A549 (cell line): Measurements from ENCODE around the gene KRT40. TPM values are rescaled to one million over a fixed set of nuclear protein-coding genes. Genes with fewer than 3 reads are reported as not detected.

Source experiments
- ATAC-seq, 2 experiments: fragments of 200-7000 bp in 1 of 2; fragments of >200 bp in 1 of 2; cut with Nextera tagmentation in 1 of 2; cut with Tn5 transposase in 1 of 2; 3 replicates each; pipeline versions ENCODE4 v1.8.0 to v1.9.1; 2018 to 2020; ENCODE audit warnings: mild to moderate bottlenecking in 1 of 2, moderate library complexity in 1 of 2
- CTCF ChIA-PET: fragments of 300-600 bp; sonication (Branson Sonifier 250); formaldehyde crosslinking; extraction: SDS; loops from one replicate; lab custom pipeline; 2021; ENCODE audit warnings: antibody characterized with exemption, inconsistent platforms; lab: Yijun Ruan, JAX
- POLR2A ChIA-PET: fragments of 350-600 bp; formaldehyde crosslinking; extraction: SDS; loops from one replicate; lab custom pipeline; 2021; ENCODE audit warnings: antibody characterized with exemption, inconsistent platforms; lab: Yijun Ruan, JAX
- DNase-seq, 2 experiments: peaks; one replicate each; pipeline versions ENCODE4 v3.0.0 to v3.0.0-alpha.2; 2011 to 2016; ENCODE audit warnings: low read depth in 1 of 2, low spot score in 1 of 2
- FAIRE-seq: peaks from 2 replicates; lab custom pipeline; 2011; peaks lifted over from hg19 to GRCh38; lab: Jason Lieb, UNC
- H3K27ac ChIP-seq, 2 experiments: fragments of >200 bp; sonication (Bioruptor Twin); formaldehyde crosslinking; 3 replicates each; pipeline ENCODE4 v1.5.1; 2016 to 2017
- H3K4me1 ChIP-seq: fragments of >200 bp; sonication (Bioruptor Twin); formaldehyde crosslinking; 3 replicates; pipeline ENCODE4 v1.6.1; 2016
- H3K4me2 ChIP-seq: fragments of >200 bp; sonication (Bioruptor Twin); formaldehyde crosslinking; 3 replicates; pipeline ENCODE4 v1.6.1; 2016
- H3K4me3 ChIP-seq: fragments of >200 bp; sonication (Bioruptor Twin); formaldehyde crosslinking; 3 replicates; pipeline ENCODE4 v1.5.1; 2016
- H3K9me3 ChIP-seq: fragments of >200 bp; sonication (Bioruptor Twin); formaldehyde crosslinking; 3 replicates; pipeline ENCODE4 v1.6.1; 2016
- ATOH8 ChIP-seq: fragments of 250-450 bp; sonication (Bioruptor Pico); IDR thresholded peaks from 2 replicates; pipeline ENCODE4 v1.5.0; 2020; ENCODE audit warnings: low read depth, mild to moderate bottlenecking, moderate library complexity
- BHLHE40 ChIP-seq: IDR thresholded peaks from 2 replicates; pipeline ENCODE4 v1.6.1; 2012; ENCODE audit warnings: low read depth, low read length, inconsistent platforms
- CBX2 ChIP-seq: fragments of 200-600 bp; sonication (generic); IDR thresholded peaks from 2 replicates; pipeline ENCODE4 v1.6.1; 2016; ENCODE audit warnings: low read depth, mild to moderate bottlenecking, borderline replicate concordance
- CEBPB ChIP-seq, 2 experiments: fragments of >200 bp in 1 of 2; sonication (Bioruptor Twin) in 1 of 2; formaldehyde crosslinking in 1 of 2; IDR thresholded peaks; 2 replicates each; pipeline ENCODE4 v1.6.1; 2012 to 2016
- CHD4 ChIP-seq: fragments of 200-600 bp; sonication (generic); IDR thresholded peaks from 2 replicates; pipeline ENCODE4 v1.6.1; 2016; ENCODE audit warnings: antibody characterized with exemption, mild to moderate bottlenecking, borderline replicate concordance
- E2F6 ChIP-seq: IDR thresholded peaks from 2 replicates; pipeline ENCODE4 v1.6.1; 2012; ENCODE audit warnings: low read depth, borderline replicate concordance
- EHF ChIP-seq: fragments of 250-450 bp; sonication (Bioruptor Pico); IDR thresholded peaks from 2 replicates; pipeline ENCODE4 v1.5.0; 2020; ENCODE audit warnings: mild to moderate bottlenecking
- EHMT2 ChIP-seq: fragments of 200-600 bp; sonication (generic); IDR thresholded peaks from 2 replicates; pipeline ENCODE4 v1.6.1; 2016; ENCODE audit warnings: antibody characterized with exemption, low read depth, mild to moderate bottlenecking, moderate library complexity
- EP300 ChIP-seq, 2 experiments: fragments of >200 bp; sonication (Bioruptor Twin); formaldehyde crosslinking; IDR thresholded peaks; 2 replicates in 1 of 2; 3 replicates in 1 of 2; pipeline ENCODE4 v1.6.1; 2016 to 2017
- FOSB ChIP-seq: fragments of 250-450 bp; sonication (Bioruptor Pico); IDR thresholded peaks from 2 replicates; pipeline ENCODE4 v1.5.0; 2020; ENCODE audit warnings: mild to moderate bottlenecking, moderate library complexity
- HMGXB4 ChIP-seq: fragments of 250-450 bp; sonication (Bioruptor Pico); IDR thresholded peaks from 2 replicates; pipeline ENCODE4 v1.5.0; 2021; ENCODE audit warnings: mild to moderate bottlenecking, moderate library complexity, borderline replicate concordance
- JUNB ChIP-seq: fragments of >200 bp; sonication (Bioruptor Twin); formaldehyde crosslinking; IDR thresholded peaks from 2 replicates; pipeline ENCODE4 v1.6.1; 2016
- KDM1A ChIP-seq: fragments of 200-600 bp; sonication (generic); IDR thresholded peaks from 2 replicates; pipeline ENCODE4 v1.6.1; 2016; ENCODE audit warnings: low read depth, mild to moderate bottlenecking
- KDM5A ChIP-seq: fragments of 200-600 bp; sonication (generic); IDR thresholded peaks from 2 replicates; pipeline ENCODE4 v1.6.1; 2016; ENCODE audit warnings: antibody characterized with exemption, mild to moderate bottlenecking
- MAZ ChIP-seq: fragments of 150-350 bp; IDR thresholded peaks from 2 replicates; pipeline ENCODE4 v1.6.1; 2014; ENCODE audit warnings: antibody characterized with exemption, low read depth, low read length, borderline replicate concordance
- NR3C1 ChIP-seq: fragments of >200 bp; sonication (Bioruptor Twin); formaldehyde crosslinking; IDR thresholded peaks from 3 replicates; pipeline ENCODE4 v1.6.1; 2017
- POLR2A ChIP-seq: IDR thresholded peaks from 2 replicates; pipeline ENCODE4 v1.6.1; 2012; ENCODE audit warnings: mild to moderate bottlenecking, low read length
- RARB ChIP-seq: fragments of 250-450 bp; sonication (Bioruptor Pico); IDR thresholded peaks from 2 replicates; pipeline ENCODE4 v1.8.0; 2021; ENCODE audit warnings: mild to moderate bottlenecking, moderate library complexity
- RFX5 ChIP-seq: fragments of 450-650 bp; IDR thresholded peaks from 2 replicates; pipeline ENCODE4 v1.7.1; 2014; ENCODE audit warnings: antibody characterized with exemption, mild to moderate bottlenecking, moderate library complexity
- SMC3 ChIP-seq: fragments of >200 bp; sonication (Bioruptor Twin); formaldehyde crosslinking; IDR thresholded peaks from 3 replicates; pipeline ENCODE4 v1.6.1; 2018; ENCODE audit warnings: inconsistent platforms
- TFCP2L1 ChIP-seq: fragments of 250-450 bp; sonication (Bioruptor Pico); IDR thresholded peaks from 2 replicates; pipeline ENCODE4 v1.5.0; 2021; ENCODE audit warnings: mild to moderate bottlenecking
- TP53 ChIP-seq: fragments of 250-450 bp; sonication (Bioruptor Pico); IDR thresholded peaks from 2 replicates; pipeline ENCODE4 v1.5.0; 2021; ENCODE audit warnings: mild to moderate bottlenecking, moderate library complexity
- ZC3H11A ChIP-seq: fragments of 450-650 bp; IDR thresholded peaks from 2 replicates; pipeline ENCODE4 v1.6.1; 2014; ENCODE audit warnings: antibody characterized with exemption, mild to moderate bottlenecking
- ZFP36 ChIP-seq: fragments of 450-650 bp; IDR thresholded peaks from 2 replicates; pipeline ENCODE4 v1.6.1; 2014; ENCODE audit warnings: borderline replicate concordance; ENCODE audit not compliant: partially characterized antibody
- ZSCAN20 ChIP-seq: fragments of 250-450 bp; sonication (Bioruptor Pico); IDR thresholded peaks from 2 replicates; pipeline ENCODE4 v1.8.0; 2022; ENCODE audit warnings: mild to moderate bottlenecking, moderate library complexity
- WGBS: methylation state at CpG from one replicate; pipeline ENCODE4 v1.1.6; 2017; ENCODE audit errors: missing lambda C conversion rate; 5-methylcytosine and 5-hydroxymethylcytosine counted together
- polyA plus RNA-seq, 4 experiments: library from polyadenylated mRNA; depleted of rRNA in 3 of 4; stranded (reverse); fragments of >200 nt; fragmentation: RNase III in 1 of 4; extraction: RNeasy Plus Mini Kit Qiagen cat#74134 plus additional on column Dnase treatment in 1 of 4; gene quantifications; 2 replicates in 3 of 4; 3 replicates in 1 of 4; pipeline ENCODE4 v1.2.3, GENCODE V29; 2011 to 2017

KRT40 gene
- polyA plus RNA-seq, 2 of the 4 experiments (the other 2 are of a cell fraction), result not detected

- CTCF ChIA-PET, result interaction anchor here (0.7 to 2.1 kb wide), 6 partner anchors 8 to 682 kb away, joined by 3 to 6 read pairs (median 4); no protein-coding TSS in a partner anchor
Observed at GRCh38 chr17:40981115-40981514, 3.0 kb downstream of the KRT40 start.

GRCh38 chr17:40980596-40980995 lies 3.5 kb downstream of the KRT40 start:
- ChIA-PET CTCF (interaction anchor here (0.7 to 2.1 kb wide), 5 partner anchors 9 to 682 kb away, joined by 3 to 6 read pairs (median 3); no protein-coding TSS in a partner anchor), POLR2A (no interaction called here)
- WGBS, result 69% methylated on average over 8 of the region's 8 CpGs
- Histone ChIP-seq H3K4me3 (no peak overlapping the region), H3K27ac (no peak overlapping the region), H3K4me1 (no peaks in the 10 kb centered on the region), H3K9me3 (no peaks in the 10 kb centered on the region), H3K4me2 (no peak overlapping the region)
- ATAC-seq (no peak; a peak in 1 of 6 replicates), FAIRE-seq (no peak), DNase-seq (no peak)
- no peak for TF ChIP-seq CEBPB (IDR thresholded peaks at IDR 0.05)
- no peak for TF ChIP-seq KDM1A
- TF ChIP-seq KDM5A, result no peak
- TF ChIP-seq SMC3, result no peak
- no peak for TF ChIP-seq FOSB
- no peak for TF ChIP-seq RARB (CRISPR knock-in tag)
- TF ChIP-seq E2F6, result no peak
- TF ChIP-seq BHLHE40, result no peak
- no peak for TF ChIP-seq EHMT2
- TF ChIP-seq JUNB, result no peak
- no peak for TF ChIP-seq ZFP36
- no peak for TF ChIP-seq HMGXB4 (CRISPR knock-in tag)
- TF ChIP-seq TP53 (CRISPR knock-in tag), result no peak
- TF ChIP-seq NR3C1, result no peak
- no peak for TF ChIP-seq EHF (CRISPR knock-in tag)
- no peak for TF ChIP-seq ZSCAN20 (CRISPR knock-in tag)
- no peak for TF ChIP-seq POLR2A
- TF ChIP-seq ATOH8, result no peak
- no peak for TF ChIP-seq TFCP2L1

More at GRCh38 chr17:40981115-40981514, 3.0 kb downstream of the KRT40 start:
- 51% methylated on average over 5 of the region's 5 CpGs for WGBS
- no peak overlapping the region for H3K27ac ChIP-seq
- H3K4me3 ChIP-seq, result no peak overlapping the region
- H3K4me2 ChIP-seq, result no peak overlapping the region
- ATAC-seq (no peak), FAIRE-seq (no peak), DNase-seq (no peak)
- TF ChIP-seq EP300 (IDR thresholded peaks at IDR 0.05) (no peak), ZC3H11A (no peak), BHLHE40 (no peak), CBX2 (no peak), MAZ (no peak), RFX5 (no peak), KDM1A (no peak), CHD4 (no peak)
- no peaks in the 10 kb centered on the region for H3K4me1 ChIP-seq
- no peaks in the 10 kb centered on the region for H3K9me3 ChIP-seq
- POLR2A ChIA-PET, result no interaction called here
